GM12872 (cell line): ENCODE results near the gene ABCC3.

Experiments
- CTCF ChIP-seq: IDR thresholded peaks from 3 replicates; pipeline ENCODE4 v1.5.1; 2011; ENCODE audit warnings: low read depth, mild to moderate bottlenecking, low read length, moderate library complexity; ENCODE audit not compliant: insufficient read depth

Gene ABCC3

GRCh38 chr17:50676065-50676975 lies 41.6 kb downstream of the ABCC3 start:
- no peak for TF ChIP-seq CTCF

DNA sequence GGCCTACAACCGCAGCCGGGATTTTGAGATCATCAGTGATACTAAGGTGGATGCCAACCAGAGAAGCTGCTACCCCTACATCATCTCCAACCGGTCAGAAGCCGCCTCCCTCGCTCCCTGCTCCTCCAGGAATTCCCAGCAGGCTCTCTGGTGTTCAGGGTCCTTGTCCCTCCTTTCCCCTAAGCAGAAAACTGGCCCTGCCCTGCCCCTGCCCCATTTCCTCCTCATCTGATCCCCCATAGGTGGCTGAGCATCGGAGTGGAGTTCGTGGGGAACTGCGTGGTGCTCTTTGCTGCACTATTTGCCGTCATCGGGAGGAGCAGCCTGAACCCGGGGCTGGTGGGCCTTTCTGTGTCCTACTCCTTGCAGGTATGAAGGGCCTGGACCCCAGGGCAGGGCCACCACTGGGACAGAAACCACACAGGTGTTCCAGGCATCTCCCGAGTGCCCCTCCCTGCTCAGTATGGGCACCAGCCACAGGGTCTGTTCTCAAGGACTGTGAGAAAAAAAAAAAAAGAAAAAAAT lies 43.2 kb downstream of the ABCC3 start:
- TF ChIP-seq CTCF, result no peak

DNA sequence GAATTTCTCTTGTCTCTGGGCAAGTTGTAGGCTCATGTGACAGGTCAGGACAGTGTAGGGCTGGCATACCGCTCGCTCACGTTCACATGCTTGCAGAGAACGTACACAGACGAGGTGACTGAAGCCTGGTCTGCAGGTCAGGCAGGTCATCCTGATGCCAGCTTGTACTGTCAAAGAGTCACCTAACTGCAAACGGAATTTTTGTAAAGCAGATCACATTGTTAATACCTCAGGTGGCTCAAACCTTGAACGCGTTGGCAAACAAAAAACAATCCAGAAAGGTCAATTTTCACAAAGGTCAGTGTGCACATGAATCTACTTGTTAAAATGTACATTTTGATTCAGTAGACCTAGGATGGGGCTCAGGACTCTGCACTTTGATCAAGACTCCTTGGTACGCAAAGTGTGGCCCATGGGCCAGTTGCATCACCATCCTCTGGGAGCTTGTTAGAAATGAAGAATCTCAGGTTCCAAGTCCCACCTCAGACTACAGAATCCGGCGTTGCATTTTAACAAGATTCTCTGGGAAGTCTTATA lies 44.4 kb downstream of the ABCC3 start:
- no peak for TF ChIP-seq CTCF

- TF ChIP-seq CTCF, result no peak
Measured at GRCh38 chr17:50680126-50680525, 45.4 kb downstream of the ABCC3 start.

DNA sequence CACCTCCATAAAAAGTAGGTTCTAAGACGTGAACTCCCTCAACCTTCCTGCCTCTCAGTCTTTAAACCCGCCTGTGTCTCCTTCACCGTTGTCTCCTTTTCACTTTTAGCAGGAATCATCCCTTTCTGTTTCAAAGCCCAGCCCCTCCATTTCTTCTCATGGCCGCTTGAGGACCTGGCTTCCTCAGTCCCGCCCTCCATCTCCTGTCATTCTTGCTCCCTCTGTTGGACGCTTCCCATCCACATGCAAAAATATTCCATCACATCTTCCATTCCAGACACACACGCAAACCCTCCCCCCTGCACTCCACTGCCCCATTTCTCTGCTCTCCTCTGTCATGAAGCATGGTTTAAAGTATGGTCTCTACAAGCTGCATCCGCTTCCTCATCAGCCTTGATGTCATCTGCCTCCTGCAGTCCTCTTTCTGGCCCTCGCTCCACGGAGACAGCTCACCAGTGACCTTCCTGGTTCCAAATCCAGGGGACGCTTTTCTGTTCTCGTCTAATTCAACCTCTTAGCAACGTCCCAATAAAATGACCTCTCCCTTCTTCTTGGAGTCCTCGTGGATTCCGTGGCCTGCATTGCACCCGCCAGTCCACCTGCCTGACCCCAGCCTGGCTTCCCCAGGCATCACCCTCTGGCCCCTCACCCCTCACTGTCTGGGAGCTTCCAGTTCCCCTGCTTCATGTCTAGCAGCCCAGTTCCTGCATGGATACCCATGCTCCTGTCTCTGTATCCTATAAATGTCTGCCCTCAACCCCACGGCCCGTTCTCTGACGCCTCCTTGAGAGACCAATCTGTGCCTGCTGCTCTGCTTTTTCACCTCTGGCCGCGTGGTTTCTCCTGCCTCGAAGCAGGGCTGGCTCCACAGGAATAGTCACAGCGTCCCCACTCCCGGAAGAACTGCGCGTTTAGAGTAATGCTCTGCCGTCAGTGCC lies 46.9 kb downstream of the ABCC3 start:
- 0 out of 3 replicates have a peak, but pooled peaks have one; percentile 15 for TF ChIP-seq CTCF

- no peak for TF ChIP-seq CTCF
Measured at GRCh38 chr17:50682441-50682840, 47.8 kb downstream of the ABCC3 start.

- no peak for TF ChIP-seq CTCF
Measured at GRCh38 chr17:50682938-50683337, 48.3 kb downstream of the ABCC3 start.
